SU-DHL-6 (cell line): Measurements from ENCODE around the gene COL17A1.

Experiments used
- EZH2phosphoT487 ChIP-seq: fragments of 200-600 bp; sonication (generic), shearing (Covaris generic); conservative IDR thresholded peaks from 2 replicates; pipeline ENCODE4 v1.6.1; 2018; ENCODE audit warnings: mild to moderate bottlenecking, antibody characterized with exemption, low read length, moderate library complexity, mixed read lengths
- TF ChIP-seq, protein P1 (sequence below): fragments of 200-600 bp; sonication (generic); IDR thresholded peaks from one replicate; pipeline ENCODE4 v1.5.1; 2017; ENCODE audit warnings: antibody characterized with exemption, mild to moderate bottlenecking, low read length, moderate library complexity; ENCODE audit not compliant: insufficient read depth, poor library complexity, severe bottlenecking

DNA sequence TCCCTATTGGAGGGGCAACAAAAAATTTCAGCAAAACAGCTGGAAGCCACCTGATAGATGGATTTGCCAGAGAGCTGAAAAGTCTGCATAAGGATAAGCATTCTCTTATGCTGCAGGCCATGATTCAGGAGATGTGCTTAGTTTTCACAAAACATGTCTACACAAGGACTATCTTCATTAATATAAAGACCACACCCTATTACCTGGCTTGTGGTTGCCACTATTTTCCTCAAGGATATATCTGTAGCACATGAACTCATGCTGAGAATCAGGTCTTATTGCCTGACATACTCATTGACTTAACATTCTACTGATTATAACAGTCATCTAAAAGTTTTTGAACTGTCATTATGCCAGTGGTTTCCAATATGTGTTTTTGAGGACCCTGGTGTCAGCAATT lies 7.1 kb upstream of the COL17A1 start:
- TF ChIP-seq, protein P1, sequence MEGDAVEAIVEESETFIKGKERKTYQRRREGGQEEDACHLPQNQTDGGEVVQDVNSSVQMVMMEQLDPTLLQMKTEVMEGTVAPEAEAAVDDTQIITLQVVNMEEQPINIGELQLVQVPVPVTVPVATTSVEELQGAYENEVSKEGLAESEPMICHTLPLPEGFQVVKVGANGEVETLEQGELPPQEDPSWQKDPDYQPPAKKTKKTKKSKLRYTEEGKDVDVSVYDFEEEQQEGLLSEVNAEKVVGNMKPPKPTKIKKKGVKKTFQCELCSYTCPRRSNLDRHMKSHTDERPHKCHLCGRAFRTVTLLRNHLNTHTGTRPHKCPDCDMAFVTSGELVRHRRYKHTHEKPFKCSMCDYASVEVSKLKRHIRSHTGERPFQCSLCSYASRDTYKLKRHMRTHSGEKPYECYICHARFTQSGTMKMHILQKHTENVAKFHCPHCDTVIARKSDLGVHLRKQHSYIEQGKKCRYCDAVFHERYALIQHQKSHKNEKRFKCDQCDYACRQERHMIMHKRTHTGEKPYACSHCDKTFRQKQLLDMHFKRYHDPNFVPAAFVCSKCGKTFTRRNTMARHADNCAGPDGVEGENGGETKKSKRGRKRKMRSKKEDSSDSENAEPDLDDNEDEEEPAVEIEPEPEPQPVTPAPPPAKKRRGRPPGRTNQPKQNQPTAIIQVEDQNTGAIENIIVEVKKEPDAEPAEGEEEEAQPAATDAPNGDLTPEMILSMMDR = no peak
- no peak for TF ChIP-seq EZH2phosphoT487
